HCT116 (cell line): Measurements from ENCODE around the gene SDHD. TPM values are rescaled to one million over a fixed set of nuclear protein-coding genes. Genes with fewer than 3 reads are reported as not detected.

ENCODE experiments used
- ATAC-seq: fragments of 200-7000 bp; cut with Tn5 transposase; 2 replicates; pipeline ENCODE4 v1.9.1; 2020; ENCODE audit warnings: mild to moderate bottlenecking, moderate library complexity
- BruUV-seq: library from RNA; stranded (reverse); fragments of 400-500 nt; replicated peaks from 2 replicates; lab custom pipeline; 2021; lab: Mats Ljungman, UMichigan
- CTCF ChIA-PET: fragments of 300-600 bp; sonication (Branson Sonifier 250); formaldehyde crosslinking; loops from one replicate; lab custom pipeline; 2021; ENCODE audit warnings: antibody characterized with exemption; lab: Charles Lee
- POLR2A ChIA-PET: fragments of 300-600, 350-600 bp; sonication (Branson Sonifier 250); formaldehyde crosslinking; loops from one replicate; lab custom pipeline; 2021; ENCODE audit warnings: antibody characterized with exemption; lab: Charles Lee
- RAD21 ChIA-PET, 2 experiments: fragments of 300-600 bp; sonication (Branson Sonifier 250); formaldehyde crosslinking; loops; one replicate each; lab custom pipeline; 2023; ENCODE audit warnings: low total read pairs in 2 of 2; ENCODE audit not compliant: uncharacterized antibody in 2 of 2, unreplicated experiment in 2 of 2, low non-redundant PET in 1 of 2; lab: Charles Lee
- DNase-seq: peaks from one replicate; pipeline ENCODE4 v3.0.0-alpha.2; 2010; ENCODE audit warnings: low read depth, low spot score
- H2AFZ ChIP-seq: fragments of 200-600 bp; shearing (Covaris generic), sonication (generic); 2 replicates; pipeline ENCODE4 v1.6.1; 2017; ENCODE audit warnings: low read depth, mixed run types, mixed read lengths, antibody characterized with exemption, low read length; ENCODE audit not compliant: poor library complexity, severe bottlenecking
- H3K27ac ChIP-seq: 2 replicates; pipeline ENCODE4 v1.5.1; 2012; ENCODE audit warnings: low read depth, low read length
- H3K27me3 ChIP-seq: fragments of 200-600 bp; sonication (generic); 2 replicates; pipeline ENCODE4 v1.6.1; 2016; ENCODE audit warnings: mixed run types, low read length, mixed read lengths; ENCODE audit not compliant: insufficient read depth
- H3K36me3 ChIP-seq, 2 experiments: fragments of 200-500 bp in 1 of 2; fragments of 200-600 bp in 1 of 2; sonication (Bioruptor generic) in 1 of 2; sonication (generic) in 1 of 2; 2 replicates each; pipeline versions ENCODE4 v1.5.1 to v1.6.1; 2014 to 2016; ENCODE audit warnings: low read length in 2 of 2, inconsistent platforms in 1 of 2, mixed read lengths in 1 of 2, mixed run types in 1 of 2; ENCODE audit not compliant: insufficient read depth in 2 of 2, control insufficient read depth in 1 of 2
- H3K4me1 ChIP-seq, 2 experiments: fragments of 200-600 bp in 1 of 2; sonication (generic) in 1 of 2; 2 replicates each; pipeline versions ENCODE4 v1.5.1 to v1.6.1; 2012 to 2017; ENCODE audit warnings: low read length in 2 of 2, inconsistent platforms in 1 of 2, mild to moderate bottlenecking in 1 of 2, mixed read lengths in 1 of 2, mixed run types in 1 of 2, moderate library complexity in 1 of 2; ENCODE audit not compliant: insufficient read depth in 2 of 2, control insufficient read depth in 1 of 2
- H3K4me2 ChIP-seq: fragments of 200-600 bp; sonication (generic); 2 replicates; pipeline ENCODE4 v1.6.1; 2017; ENCODE audit warnings: mixed run types, low read length, mixed read lengths
- H3K4me3 ChIP-seq, 2 experiments: fragments of 200-600 bp in 1 of 2; sonication (generic) in 1 of 2; replicated peaks in 1 of 2; 2 replicates each; pipeline ENCODE4 v1.5.1; 2011 to 2016; ENCODE audit warnings: low read length in 2 of 2, control low read depth in 1 of 2, low read depth in 1 of 2, mild to moderate bottlenecking in 1 of 2, mixed read lengths in 1 of 2, mixed run types in 1 of 2
- H3K79me2 ChIP-seq: fragments of 200-600 bp; sonication (generic); 2 replicates; pipeline ENCODE4 v1.6.1; 2017; ENCODE audit warnings: mild to moderate bottlenecking, mixed run types, low read length, moderate library complexity, mixed read lengths; ENCODE audit not compliant: insufficient read depth
- H3K9ac ChIP-seq: fragments of 200-600 bp; sonication (generic); 2 replicates; pipeline ENCODE4 v1.6.1; 2016; ENCODE audit warnings: low read length, mixed read lengths
- H3K9me2 ChIP-seq: fragments of 200-600 bp; sonication (generic), shearing (Covaris generic); 2 replicates; pipeline ENCODE4 v1.6.1; 2017; ENCODE audit warnings: mixed run types, mild to moderate bottlenecking, moderate library complexity; ENCODE audit not compliant: insufficient read depth
- H3K9me3 ChIP-seq, 2 experiments: fragments of 200-500 bp in 1 of 2; fragments of 200-600 bp in 1 of 2; sonication (Bioruptor generic) in 1 of 2; sonication (generic) in 1 of 2; 2 replicates each; pipeline ENCODE4 v1.6.1; 2014 to 2017; ENCODE audit warnings: low read length in 2 of 2, mixed read lengths in 2 of 2, inconsistent platforms in 1 of 2, low read depth in 1 of 2, mild to moderate bottlenecking in 1 of 2, mixed run types in 1 of 2, moderate library complexity in 1 of 2; ENCODE audit not compliant: control insufficient read depth in 1 of 2, insufficient read depth in 1 of 2
- H4K20me1 ChIP-seq: fragments of 200-600 bp; sonication (generic), shearing (Covaris generic); 2 replicates; pipeline ENCODE4 v1.6.1; 2017; ENCODE audit warnings: mixed run types, mild to moderate bottlenecking, moderate library complexity; ENCODE audit not compliant: insufficient read depth
- ATF3 ChIP-seq: IDR thresholded peaks from 2 replicates; pipeline ENCODE4 v1.6.1; 2012
- CBX3 ChIP-seq: IDR thresholded peaks from 2 replicates; pipeline ENCODE4 v1.6.1; 2012; ENCODE audit warnings: low read depth
- CEBPB ChIP-seq: IDR thresholded peaks from 2 replicates; pipeline ENCODE4 v1.6.1; 2012; ENCODE audit warnings: low read depth
- CTCF ChIP-seq, 3 experiments: fragments of 200-600 bp in 1 of 3; sonication (generic) in 1 of 3; IDR thresholded peaks in 2 of 3; conservative IDR thresholded peaks in 1 of 3; 2 replicates each; pipeline ENCODE4 v1.5.1; 2012 to 2017; ENCODE audit warnings: low read depth in 2 of 3, low read length in 2 of 3, antibody characterized with exemption in 1 of 3, borderline replicate concordance in 1 of 3, control low read depth in 1 of 3, mild to moderate bottlenecking in 1 of 3, mixed read lengths in 1 of 3, mixed run types in 1 of 3, moderate library complexity in 1 of 3; ENCODE audit not compliant: insufficient read depth in 1 of 3
- EGR1 ChIP-seq: IDR thresholded peaks from 2 replicates; pipeline ENCODE4 v1.6.1; 2012; ENCODE audit warnings: low read depth
- EZH2 ChIP-seq: fragments of 200-600 bp; sonication (generic); IDR thresholded peaks from 2 replicates; pipeline ENCODE4 v1.6.1; 2017; ENCODE audit warnings: antibody characterized with exemption, mixed run types
- EZH2phosphoT487 ChIP-seq: fragments of 200-600 bp; IDR thresholded peaks from 2 replicates; pipeline ENCODE4 v1.6.1; 2018; ENCODE audit warnings: antibody characterized with exemption, borderline replicate concordance
- JUND ChIP-seq: IDR thresholded peaks from 2 replicates; pipeline ENCODE4 v1.6.1; 2012
- MAX ChIP-seq: IDR thresholded peaks from 2 replicates; pipeline ENCODE4 v1.6.1; 2012
- POLR2A ChIP-seq: IDR thresholded peaks from 2 replicates; pipeline ENCODE4 v1.7.0; 2011; ENCODE audit warnings: borderline replicate concordance; ENCODE audit not compliant: insufficient read depth, insufficient read length; ENCODE audit errors: extremely low read depth
- POLR2AphosphoS5 ChIP-seq: IDR thresholded peaks from 2 replicates; pipeline ENCODE4 v1.6.1; 2011; ENCODE audit warnings: mild to moderate bottlenecking, low read depth, low read length, moderate library complexity
- RAD21 ChIP-seq: IDR thresholded peaks from 2 replicates; pipeline ENCODE4 v1.6.1; 2012; ENCODE audit warnings: low read depth, mild to moderate bottlenecking
- REST ChIP-seq: IDR thresholded peaks from 2 replicates; pipeline ENCODE4 v1.6.1; 2012; ENCODE audit warnings: low read depth
- SIN3A ChIP-seq: IDR thresholded peaks from 2 replicates; pipeline ENCODE4 v1.6.1; 2012; ENCODE audit warnings: low read depth
- SRF ChIP-seq: IDR thresholded peaks from 2 replicates; pipeline ENCODE4 v1.6.1; 2012; ENCODE audit warnings: low read depth
- TCF7L2 ChIP-seq: IDR thresholded peaks from 2 replicates; pipeline ENCODE4 v1.7.0; 2011; ENCODE audit warnings: borderline replicate concordance, inconsistent platforms; ENCODE audit not compliant: insufficient read depth, insufficient read length; ENCODE audit errors: extremely low read depth
- YY1 ChIP-seq: IDR thresholded peaks from 2 replicates; pipeline ENCODE4 v1.6.1; 2011; ENCODE audit warnings: low read length, low read depth, moderate library complexity, mild to moderate bottlenecking; ENCODE audit not compliant: insufficient replicate concordance; ENCODE audit errors: extremely low read depth
- ZBTB33 ChIP-seq: IDR thresholded peaks from 2 replicates; pipeline ENCODE4 v1.6.1; 2011; ENCODE audit warnings: mild to moderate bottlenecking, low read length, moderate library complexity; ENCODE audit not compliant: insufficient replicate concordance; ENCODE audit errors: extremely low read depth
- ZNF274 ChIP-seq: fragments of 200-500 bp; sonication (Bioruptor generic); IDR thresholded peaks from 2 replicates; pipeline ENCODE4 v1.6.1; 2014; ENCODE audit warnings: mild to moderate bottlenecking, low read depth, low read length, inconsistent platforms
- intact Hi-C: fragments of 100-400 bp; cut with micrococcal nuclease; formaldehyde crosslinking; loops from 2 replicates; pipeline ENCODE4 v1.10.0; 2022
- total RNA-seq: library from RNA; stranded (reverse); gene quantifications from one replicate; pipeline ENCODE4 v1.2.1, GENCODE V29; 2021; ENCODE audit not compliant: unreplicated experiment

SDHD gene
- total RNA-seq, 1 experiment from 2014 or later, result 129 TPM

GRCh38 chr11:112121981-112122615 lies 35.4 kb downstream of the SDHD start:
- ATAC-seq (no peak), DNase-seq (no peak)
- H3K4me3 ChIP-seq, result no peak overlapping the region
- peaks cover 50 to 80% of the 10 kb centered on the region in 2 experiments for H3K4me1 ChIP-seq
- H4K20me1 ChIP-seq, result no peaks in the 10 kb centered on the region
- H2AFZ ChIP-seq, result peak overlapping the region; percentile 28
- ChIA-PET CTCF (interaction anchor here (1.3 to 2.2 kb wide), 2 partner anchors 8 to 35 kb away, joined by 3 to 12 read pairs; no protein-coding TSS in a partner anchor), POLR2A (interaction anchor here (0.6 kb wide), 1 partner anchor 32 kb away, joined by 4 read pairs; no protein-coding TSS in a partner anchor), RAD21 (interaction anchor here in 1 of 2 experiments (0.8 kb wide), 1 partner anchor 35 kb away, joined by 3 read pairs; no protein-coding TSS in a partner anchor)
- intact Hi-C loops, result loop anchor here (5.0 kb wide), 1 partner anchor 35 kb away; no protein-coding TSS in a partner anchor
- no peaks in the 10 kb centered on the region for H3K79me2 ChIP-seq
- H3K9me2 ChIP-seq, result no peaks in the 10 kb centered on the region
- no peaks in the 10 kb centered on the region for H3K9me3 ChIP-seq
- H3K9ac ChIP-seq, result peak overlapping the region; percentile 60
- H3K27ac ChIP-seq, result peak overlapping the region; percentile 93
- no peaks in the 10 kb centered on the region for H3K36me3 ChIP-seq
- no TSS peak for BruUV-seq
- H3K4me2 ChIP-seq, result peak overlapping the region; percentile 81
- H3K27me3 ChIP-seq, result no peaks in the 10 kb centered on the region
- TF ChIP-seq EGR1, result no peak
- TF ChIP-seq CBX3, result no peak
- TF ChIP-seq YY1, result no peak
- TF ChIP-seq EZH2, result no peak
- no peak for TF ChIP-seq SRF
- TF ChIP-seq POLR2AphosphoS5, result no peak
- TF ChIP-seq CTCF (IDR thresholded peaks at IDR 0.05 in 2 of 3, conservative IDR thresholded peaks at IDR 0.05 in 1 of 3; ENCODE audit: borderline replicate concordance in 1 of 3, insufficient read depth in 1 of 3, low read depth in 2 of 3, low read length in 2 of 3), result no peak
- TF ChIP-seq ZNF274, result no peak
- TF ChIP-seq RAD21, result no peak
- no peak for TF ChIP-seq CEBPB
- no peak for TF ChIP-seq EZH2phosphoT487
- TF ChIP-seq TCF7L2, result no peak
- no peak for TF ChIP-seq SIN3A
- no peak for TF ChIP-seq REST
- no peak for TF ChIP-seq MAX
- no peak for TF ChIP-seq JUND
- TF ChIP-seq ZBTB33, result no peak
- no peak for TF ChIP-seq ATF3
- no peak for TF ChIP-seq POLR2A
